Fibroblast of upper back skin (primary cell): ENCODE measurements around the gene PPM1J.

Experiments used
- DNase-seq: peaks from one replicate; pipeline ENCODE4 v3.0.0-alpha.2; 2013

PPM1J gene

DNA sequence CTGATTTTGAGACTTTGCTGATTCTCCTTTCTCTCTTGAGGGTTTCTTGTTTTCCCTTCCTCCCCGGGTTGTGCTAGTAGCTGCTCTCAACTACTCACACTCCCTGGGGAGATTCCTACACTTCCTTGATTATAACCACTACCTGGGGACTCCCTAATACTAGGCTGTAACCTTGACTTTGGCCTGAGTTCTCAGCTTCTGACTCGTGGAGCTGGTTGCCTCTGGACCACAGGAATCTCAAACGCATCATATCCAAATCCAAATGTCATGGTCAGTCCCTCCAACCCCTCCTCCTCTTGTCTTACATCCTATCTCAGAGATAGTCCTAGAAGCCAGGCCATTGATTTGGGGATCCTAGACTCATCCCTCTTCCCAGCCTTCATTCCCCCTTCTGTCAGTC, 28.7 kb downstream of the PPM1J start:
- peak; percentile 51 for DNase-seq

DNA sequence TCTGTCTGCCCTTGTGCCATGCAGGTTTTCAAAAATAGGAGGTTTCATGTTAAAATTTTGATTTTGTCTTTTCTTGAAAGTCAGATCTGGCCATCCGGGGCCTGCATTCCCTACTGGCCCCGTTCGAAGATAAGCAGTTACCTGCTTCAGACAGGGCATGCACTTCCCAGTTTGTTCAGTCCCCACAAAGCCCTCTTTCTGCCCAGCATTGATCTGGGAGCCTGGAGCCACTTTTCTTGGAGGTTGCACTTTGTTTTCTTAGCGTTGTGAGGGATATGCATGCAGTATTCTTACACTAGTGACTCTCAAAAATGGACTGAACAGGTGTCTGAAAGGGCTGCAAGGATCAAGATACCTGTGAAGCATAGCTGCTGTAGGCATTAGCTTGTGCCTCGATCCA, 29.2 kb downstream of the PPM1J start:
- DNase-seq = no peak

- DNase-seq = no peak
Observed at GRCh38 chr1:112678605-112679004, 36.5 kb downstream of the PPM1J start.

DNA sequence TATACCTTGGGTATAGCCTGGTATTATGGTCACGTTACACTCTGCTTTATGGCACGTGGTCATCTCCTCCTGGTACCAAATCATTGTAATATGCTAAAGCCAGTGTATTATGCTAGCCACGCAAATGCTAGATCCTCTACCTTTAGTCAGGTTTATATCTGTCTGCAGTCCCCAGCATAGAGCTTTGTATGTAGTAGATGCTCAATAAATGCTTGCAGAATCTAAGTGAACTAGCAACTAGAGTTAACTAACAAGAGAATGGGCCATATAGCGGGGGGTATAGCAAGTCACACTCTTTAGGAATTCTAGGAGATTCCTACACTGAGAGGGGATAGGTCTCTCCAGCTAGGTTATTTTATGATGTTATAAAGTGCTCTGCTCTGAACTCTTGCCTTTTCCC, 37.6 kb downstream of the PPM1J start:
- no peak for DNase-seq

DNA sequence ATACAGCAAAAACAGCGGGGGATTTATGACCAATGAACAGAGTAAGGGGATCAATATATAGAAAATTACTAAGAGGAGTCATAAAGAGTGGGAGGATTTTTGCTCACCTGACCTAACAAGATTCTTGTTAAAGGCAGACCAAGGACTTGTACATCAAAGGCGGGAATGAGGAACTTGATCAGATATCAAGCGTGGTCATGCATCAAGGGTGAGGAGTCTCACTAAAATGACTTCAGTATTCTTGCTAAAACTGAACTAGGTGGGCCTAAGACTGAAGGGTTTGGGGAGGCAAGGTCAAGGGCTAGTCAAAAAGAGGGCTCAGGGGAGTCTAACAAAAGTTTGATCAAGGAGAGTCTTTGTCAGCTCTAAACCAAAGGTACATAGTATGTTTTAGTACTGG, 38.6 kb downstream of the PPM1J start:
- DNase-seq = no peak

DNA sequence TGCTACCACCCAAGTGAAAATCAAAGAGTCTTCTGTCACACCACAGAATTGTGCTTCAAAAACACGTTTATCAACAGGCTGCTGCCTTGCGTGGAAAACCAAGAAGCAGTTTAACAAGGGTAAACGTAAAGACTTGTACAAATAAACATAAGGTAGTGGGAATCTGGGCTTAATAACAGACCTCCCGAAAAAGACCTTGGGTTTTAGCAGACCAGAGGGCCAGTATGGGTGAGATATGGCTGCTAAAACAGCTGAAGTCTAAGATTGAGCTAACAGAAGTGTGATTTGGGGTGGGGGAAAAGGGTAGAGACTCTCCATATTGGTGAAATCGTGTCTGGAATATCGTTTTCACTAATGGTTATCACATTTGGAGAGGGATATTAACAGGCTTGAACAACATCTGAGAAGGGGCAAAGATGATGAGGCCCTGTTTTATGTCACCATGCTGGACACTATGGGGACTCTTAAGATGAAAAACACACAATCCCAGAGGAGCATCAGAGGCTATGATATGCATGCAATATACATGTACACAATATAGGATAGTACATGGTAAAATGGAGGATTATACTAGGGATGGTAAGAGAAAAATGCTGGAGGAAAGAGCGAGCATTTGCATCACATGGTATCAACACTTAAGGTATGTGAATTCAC, 39.3 kb downstream of the PPM1J start:
- DNase-seq = no peak

DNA sequence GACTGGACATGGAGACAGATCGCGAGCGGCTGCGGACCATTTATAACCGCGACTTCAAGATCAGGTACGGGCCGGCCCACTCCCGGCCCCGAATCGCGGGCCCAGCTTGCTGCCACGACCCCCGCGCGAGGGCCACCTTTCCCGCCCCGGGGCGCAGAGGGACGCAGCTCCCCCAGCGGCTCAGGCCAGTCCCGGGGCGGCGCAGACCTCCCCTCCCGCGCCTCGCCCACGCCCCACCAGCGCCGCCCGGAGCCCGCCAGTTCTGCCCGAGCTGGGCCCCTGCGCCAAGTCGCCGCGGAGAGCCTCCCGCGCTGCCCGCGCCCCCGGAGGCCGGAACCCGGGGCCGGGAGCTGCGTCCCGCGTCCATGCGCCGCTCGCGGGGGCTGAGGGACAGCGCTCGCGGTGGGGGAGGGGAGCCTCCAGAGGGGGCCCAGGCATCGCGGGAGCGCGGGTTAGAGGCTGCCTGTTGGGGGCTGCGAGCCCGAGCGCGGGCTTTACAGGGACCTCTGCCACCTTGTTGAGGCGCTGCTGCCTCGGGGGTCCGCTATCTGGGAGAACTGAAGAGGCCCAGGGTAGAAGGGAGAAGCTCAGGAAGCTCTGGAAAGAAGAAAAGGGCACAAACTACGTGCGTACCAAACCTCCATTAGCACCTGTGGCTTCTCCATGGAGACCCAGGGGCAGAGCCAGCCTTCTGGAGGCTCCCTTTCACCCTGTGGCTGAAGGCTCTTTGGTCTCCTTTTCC, 40.0 kb downstream of the PPM1J start:
- DNase-seq = peak; percentile 31

DNA sequence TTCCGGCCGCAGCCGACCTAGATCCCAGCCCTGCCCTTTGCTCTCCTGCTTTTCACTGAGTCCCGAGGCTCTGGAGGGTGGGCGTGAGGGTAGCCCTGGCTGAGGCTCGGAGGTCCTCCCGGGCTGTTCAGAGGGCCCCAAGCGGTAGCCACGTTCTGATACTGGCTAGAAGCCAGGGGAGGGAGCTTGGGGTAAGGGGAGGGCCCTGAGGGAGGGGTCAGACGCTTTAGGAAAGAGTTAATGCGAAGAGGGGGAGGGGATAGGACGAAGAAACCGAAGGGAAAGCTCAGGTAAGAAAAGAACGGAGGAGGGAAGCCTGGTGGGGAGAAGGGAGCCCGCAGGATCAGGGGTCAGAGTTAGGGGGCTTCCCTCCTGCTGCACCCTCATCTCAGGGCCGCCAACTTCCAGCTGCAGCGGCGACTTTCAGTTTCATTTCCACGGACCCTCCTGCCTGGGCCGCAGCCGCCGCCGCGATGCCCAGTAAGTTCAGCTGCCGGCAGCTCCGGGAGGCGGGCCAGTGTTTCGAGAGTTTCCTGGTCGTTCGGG, 40.6 kb downstream of the PPM1J start, which contains the start of gene MOV10:
MOV10 (plus strand) TSS at position 220 of the 546 bp plus-strand sequence; CDS start at position 474, 254 bp downstream.
- DNase-seq = peak; percentile 80

DNA sequence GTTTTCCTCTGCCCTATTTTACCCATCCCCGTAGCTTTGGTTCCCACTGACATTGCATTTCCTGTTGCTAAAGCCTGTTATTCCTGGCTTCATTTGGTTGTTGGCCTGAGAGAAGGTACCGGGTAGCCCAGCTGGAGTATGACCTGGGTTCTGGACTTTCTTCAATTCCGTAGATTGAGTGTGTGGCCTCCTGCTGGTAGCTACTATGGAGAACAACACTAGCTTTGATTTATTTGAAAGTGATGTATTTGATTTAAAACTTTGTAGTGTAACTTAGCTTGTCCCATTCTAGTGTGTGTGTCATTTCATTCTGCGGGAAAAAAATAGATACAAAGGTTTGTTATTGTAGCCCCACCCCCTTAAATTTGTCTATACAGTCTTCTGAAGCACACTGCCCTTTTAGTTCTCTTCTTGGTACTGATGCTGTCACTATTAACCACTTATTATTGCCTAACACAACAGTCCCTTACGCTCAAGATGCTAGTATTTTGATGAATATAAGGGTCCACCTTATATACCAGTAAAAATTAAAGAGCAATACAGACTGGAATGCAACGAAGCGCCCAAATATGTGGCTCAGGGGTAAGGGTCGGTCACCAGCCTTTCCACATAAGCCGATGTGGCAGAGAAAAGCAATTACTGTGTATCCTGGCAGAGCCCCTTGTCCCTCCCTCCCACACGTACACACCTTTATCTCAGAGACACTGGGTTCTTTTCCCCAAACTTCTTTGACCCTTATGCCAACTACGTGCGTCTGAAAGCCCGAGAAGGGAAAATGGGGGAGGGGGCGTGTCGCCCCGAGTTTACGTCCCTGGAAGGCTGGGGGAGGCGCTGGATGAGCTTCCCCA, 41.3 kb downstream of the PPM1J start:
- peak; percentile 51 for DNase-seq

- no peak for DNase-seq
Observed at GRCh38 chr1:112672842-112673241, 42.3 kb downstream of the PPM1J start.

- no peak for DNase-seq
Observed at GRCh38 chr1:112672009-112672408, 43.1 kb downstream of the PPM1J start.

GRCh38 chr1:112666946-112667345, 48.2 kb downstream of the PPM1J start:
- no peak for DNase-seq

DNA sequence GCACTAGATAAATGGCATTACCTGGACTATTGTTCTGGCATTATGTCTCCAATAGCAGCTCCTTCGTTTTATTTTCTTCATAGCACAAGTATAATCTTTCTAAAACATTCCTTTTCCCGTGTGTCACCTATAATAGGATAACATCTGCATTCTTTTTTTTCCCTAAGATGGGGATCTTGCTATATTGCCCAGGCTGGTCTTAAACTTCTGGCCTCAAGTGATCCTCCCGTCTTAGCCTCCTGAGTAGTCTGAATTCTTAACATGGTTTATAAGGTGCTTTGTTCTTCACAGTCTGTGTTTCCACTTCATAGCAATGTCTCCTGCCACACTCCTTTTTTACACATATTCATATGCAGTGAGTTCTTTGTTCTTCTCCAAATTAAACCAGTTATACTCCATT, 49.3 kb downstream of the PPM1J start:
- DNase-seq = no peak
